HG03520 (cell line): Measurements from ENCODE around the gene PIGN.

Experiments used
- ATAC-seq: cut with Tn5 transposase; IDR thresholded peaks from one replicate; pipeline ENCODE4 v1.9.1; 2021; ENCODE audit warnings: mild to moderate bottlenecking, moderate library complexity; ENCODE audit not compliant: unreplicated experiment

Gene PIGN

DNA sequence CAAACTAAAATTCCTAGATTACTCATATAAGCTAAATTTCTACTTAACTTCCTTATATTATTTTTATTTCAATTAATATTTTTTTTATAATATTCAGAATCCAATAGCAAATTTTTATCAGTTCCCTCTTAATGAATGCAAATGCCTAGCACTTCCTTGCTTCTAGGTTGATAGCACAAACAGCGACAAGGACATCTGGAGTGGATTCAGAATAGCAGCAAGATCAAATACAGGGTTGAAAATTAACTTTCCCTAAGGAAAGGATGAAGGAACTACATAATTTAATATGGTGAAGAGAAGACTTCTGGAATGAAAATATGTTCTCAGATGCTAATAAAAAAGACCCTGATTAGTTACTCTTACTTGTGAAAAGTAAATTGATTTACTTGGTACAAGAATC lies 64.5 kb downstream of the PIGN start:
- ATAC-seq: no peak

DNA sequence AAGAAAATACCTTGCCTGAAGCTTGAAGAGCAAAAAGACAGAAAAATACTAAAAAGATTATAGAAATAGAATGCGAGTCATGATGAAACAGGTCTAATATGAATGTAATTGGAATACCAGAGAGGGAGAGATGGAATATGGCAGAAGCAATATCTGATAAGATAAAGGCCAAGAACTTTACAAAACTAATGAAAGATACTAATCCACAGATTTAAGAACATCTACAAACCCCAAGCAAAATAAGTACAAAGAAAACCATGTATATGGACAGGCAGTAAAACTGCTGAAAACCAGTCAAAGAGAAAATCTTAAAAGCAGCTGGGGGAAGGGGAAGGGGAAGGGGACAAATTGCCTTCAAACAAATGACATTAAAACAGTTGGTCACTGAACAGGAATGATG lies 67.0 kb downstream of the PIGN start:
- ATAC-seq: no peak

GRCh38 chr18:62118328-62118727 lies 68.5 kb downstream of the PIGN start:
- ATAC-seq: no peak

DNA sequence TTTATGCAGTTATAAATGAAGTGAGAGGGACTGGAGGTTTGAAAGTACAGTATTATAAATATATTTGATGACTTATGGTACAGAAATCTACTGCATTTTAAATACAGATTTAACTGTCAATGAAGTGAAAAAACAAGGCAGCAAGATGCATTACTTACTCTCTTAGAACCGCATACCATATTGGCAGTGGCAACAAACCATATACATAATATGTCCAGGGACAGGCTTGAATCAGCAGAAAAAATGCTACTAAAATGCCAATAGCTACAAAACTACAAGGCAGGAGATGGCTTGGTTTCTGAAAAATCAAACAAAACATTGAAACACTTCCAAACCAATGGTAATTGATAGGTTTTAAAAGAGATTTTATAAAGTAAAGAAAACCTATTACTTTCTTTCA lies 77.2 kb downstream of the PIGN start:
- ATAC-seq: no peak

- ATAC-seq: no peak
Measured at GRCh38 chr18:62107881-62108280, 79.0 kb downstream of the PIGN start.

- ATAC-seq: no peak
Measured at GRCh38 chr18:62106271-62106670, 80.6 kb downstream of the PIGN start.

DNA sequence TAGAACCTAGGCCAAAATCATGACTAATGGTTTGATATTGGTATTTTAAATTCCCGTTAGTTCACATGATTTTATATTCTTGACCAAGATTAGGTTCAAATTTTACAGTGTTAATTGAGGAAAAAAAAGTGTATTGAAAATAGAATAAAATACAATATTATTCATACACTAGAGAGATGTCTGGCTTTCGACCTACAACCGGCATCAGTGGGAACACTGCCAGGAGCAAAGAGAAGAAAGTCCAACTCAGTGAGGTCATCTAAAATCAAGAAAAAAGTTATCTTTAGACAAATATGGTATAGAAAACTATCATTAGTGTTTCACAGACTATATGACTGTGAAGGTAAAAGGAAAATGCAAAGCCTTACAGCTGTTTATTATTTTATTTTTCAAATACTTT lies 81.5 kb downstream of the PIGN start:
- ATAC-seq: no peak

DNA sequence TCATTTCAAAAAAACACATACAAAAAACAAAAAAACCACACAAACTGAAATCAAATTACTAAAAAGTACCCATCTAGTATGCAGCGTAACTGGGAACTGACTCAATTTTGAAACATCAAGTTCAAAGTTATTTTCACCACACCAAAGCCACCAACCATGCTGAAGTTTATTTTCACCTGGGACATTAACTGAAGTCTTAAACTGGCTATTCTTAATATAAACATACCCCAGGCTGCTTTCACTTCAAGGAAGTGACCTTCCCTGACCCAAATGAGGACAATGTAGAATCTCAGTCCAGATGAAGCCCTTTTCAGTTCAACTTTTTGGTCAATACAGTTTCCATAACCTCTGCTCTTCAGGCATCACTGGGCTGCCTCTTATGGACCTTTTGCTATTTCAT lies 84.6 kb downstream of the PIGN start:
- ATAC-seq: no peak

GRCh38 chr18:62101321-62101721 lies 85.5 kb downstream of the PIGN start:
- no peak for ATAC-seq

- no peak for ATAC-seq
Measured at GRCh38 chr18:62098960-62099359, 87.9 kb downstream of the PIGN start.

- ATAC-seq: no peak
Measured at GRCh38 chr18:62097698-62098097, 89.2 kb downstream of the PIGN start.

- no peak for ATAC-seq
Measured at GRCh38 chr18:62091487-62092120, 95.3 kb downstream of the PIGN start.

DNA sequence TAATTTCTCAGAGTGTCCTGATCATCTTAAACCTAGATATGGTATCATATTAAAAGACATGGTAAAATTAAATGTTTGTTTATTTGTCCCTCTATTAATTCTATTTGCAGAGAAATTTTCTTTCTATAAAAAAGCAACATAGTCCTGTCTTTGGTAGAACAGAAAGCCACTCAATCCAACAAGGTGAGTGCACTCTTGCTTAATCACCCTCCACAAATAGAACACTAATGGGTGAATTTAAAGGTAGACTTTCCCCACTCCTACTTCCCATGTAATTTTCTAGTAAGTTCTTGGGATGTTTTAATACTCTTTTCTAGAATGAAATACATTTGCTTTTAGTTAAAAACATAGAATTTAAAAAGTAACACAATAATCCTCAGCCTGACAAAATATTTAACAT lies 97.7 kb downstream of the PIGN start:
- ATAC-seq: no peak

DNA sequence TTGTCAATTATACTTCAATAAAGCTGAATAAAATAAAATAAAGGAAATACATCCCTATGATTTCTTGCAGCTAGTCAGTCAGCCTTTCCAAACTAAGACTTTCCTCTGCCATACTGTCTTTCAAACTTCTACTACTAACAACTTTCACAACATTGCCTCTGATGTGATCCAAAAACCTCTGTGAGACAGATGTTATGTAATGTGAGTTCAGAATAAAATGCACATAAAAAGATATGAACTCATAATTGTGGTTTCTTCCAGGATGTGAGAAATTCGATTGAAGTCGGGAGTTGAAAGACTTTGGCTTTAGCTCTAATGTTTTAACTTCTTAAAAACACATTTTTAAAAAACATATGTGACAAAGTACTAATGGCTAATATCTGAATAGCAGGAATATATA lies 98.7 kb downstream of the PIGN start:
- no peak for ATAC-seq

DNA sequence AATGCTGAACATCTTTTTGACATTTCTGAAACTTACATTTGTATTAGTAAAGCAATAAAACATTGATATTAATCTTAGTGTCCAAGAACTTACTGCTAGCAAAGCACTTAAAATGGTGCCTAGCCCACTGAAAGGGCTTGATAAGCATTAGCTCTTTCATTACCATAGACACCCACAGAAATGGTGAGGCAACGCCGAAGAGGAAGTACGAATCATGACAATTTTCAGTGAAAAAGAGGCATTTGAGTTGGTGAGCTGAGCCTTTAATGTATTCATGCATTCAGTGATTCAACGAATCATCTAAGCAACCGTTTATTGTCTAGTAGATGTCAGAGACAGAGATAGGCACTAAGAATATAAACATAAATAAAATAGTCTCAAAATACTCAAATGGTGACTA lies 101.1 kb downstream of the PIGN start:
- no peak for ATAC-seq

DNA sequence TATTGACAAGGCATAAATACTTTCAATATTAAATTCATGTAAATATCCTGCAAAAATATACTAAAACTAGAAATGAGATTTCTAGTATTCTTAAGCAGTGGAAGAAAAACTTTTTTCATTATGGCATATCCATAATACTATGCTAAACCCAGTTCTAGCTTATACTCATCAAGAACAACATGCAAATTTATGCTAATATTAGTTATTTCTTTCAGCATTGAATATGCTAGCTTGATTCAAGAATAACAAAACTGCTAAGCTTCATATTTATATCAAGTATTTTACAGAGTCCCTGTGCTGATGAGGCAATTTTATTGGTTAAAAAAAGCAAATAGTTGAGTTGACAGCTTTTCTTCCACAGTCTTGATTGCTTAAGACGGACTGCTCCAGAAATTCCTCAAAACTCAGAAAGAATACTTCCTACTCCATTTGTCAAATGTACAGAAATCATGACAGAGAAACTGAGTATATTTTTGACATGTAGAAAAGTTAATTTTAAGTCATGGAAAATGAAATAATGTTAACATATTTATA lies 105.0 kb downstream of the PIGN start:
- ATAC-seq: no peak

DNA sequence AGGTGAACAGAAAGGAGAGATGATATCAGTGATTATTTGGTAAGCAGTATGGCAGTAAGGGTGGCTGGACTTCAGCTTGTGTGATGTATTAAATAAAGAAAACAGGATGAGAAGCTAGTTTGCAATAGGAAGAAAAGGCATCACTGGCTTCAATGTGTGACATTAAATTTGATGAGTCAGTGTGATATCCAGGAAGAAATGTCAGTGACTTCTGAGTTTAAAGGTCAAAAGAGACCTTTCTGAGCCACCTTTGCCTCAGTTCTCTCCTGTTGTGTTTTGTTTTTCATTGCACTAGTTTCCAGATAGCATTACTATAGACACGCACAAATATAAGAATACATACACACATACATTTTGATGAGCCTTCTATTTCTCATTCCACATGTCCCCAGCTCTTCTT lies 105.6 kb downstream of the PIGN start:
- no peak for ATAC-seq

- ATAC-seq: no peak
Measured at GRCh38 chr18:62080172-62080900, 106.5 kb downstream of the PIGN start.

DNA sequence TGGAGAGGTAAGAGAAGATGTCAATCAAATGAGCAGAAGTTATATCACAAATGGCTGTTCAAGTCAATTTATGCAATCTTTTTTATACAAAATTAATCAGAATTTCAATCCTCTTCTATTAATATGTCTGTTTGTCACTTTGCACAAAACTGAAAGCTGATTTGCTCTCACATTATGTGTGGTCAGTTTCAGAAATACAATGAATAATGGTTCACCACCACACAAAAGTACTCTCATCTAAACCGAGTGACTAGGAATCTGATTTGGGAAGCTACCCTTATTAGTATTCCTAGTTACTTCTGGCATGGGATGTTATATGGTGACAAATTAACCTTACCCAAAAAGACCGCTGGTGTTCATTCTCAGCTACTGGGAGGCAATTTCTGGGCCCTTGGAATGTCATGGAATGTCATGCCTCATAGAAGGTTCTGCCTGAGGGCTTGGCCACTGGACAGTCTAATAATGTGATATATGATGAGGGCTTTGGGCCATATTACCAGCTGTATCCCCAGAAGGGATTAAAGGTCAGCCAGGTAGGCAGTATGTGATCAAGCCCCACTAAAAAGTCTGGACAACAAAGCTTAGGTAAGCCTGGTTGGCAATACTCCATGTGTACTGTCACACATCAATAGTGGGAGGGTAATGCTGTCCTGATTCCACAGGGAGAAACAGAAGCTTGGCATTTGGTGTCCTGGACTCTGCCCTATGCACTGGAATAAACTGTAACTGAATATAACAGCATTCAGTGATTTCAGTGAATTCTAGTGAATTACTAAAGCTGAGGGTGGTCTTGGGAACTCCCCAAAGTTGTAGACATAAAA lies 113.2 kb downstream of the PIGN start:
- no peak for ATAC-seq

DNA sequence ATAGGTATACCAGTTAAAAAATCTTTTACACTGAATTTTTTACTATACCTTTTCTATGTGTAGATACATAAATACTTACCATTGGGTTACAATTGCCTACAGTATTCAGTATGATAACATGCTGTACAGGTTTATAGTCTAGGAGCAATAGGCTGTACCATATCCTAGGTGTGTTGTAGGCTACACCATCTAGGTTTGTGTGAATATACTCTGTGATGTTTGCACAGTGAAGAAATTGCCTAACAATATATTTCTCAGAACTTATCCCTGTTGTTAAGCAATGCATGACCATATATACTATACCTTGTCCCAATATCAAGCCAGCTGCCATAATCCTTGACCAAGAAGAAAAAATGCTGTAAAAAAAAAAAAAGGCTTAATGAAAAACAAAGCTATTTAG lies 114.5 kb downstream of the PIGN start:
- ATAC-seq: no peak

GRCh38 chr18:62071071-62071470 lies 115.8 kb downstream of the PIGN start:
- no peak for ATAC-seq

DNA sequence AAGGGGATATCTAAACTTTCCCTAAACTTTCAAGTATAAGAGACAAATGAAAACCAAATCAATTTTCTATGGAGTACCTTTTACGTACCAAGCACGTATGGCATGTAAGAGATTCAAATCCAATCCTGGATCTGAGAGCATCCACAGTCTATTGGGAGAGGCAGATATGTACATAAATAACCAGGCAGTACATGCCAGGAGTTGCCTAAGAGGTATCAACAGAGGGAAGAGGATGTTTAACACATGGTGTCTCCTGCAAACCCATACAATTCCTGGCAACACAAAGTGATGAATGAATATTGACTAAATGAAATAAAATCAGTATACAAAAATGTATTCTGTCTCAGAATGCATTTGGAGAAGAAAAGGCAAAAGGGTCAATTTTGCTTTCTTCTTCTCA lies 116.6 kb downstream of the PIGN start:
- ATAC-seq: no peak
